ENCODE data around the gene SCIMP. TPM values are rescaled to one million over a fixed set of nuclear protein-coding genes. Genes with fewer than 3 reads are reported as not detected.
"Not testable (repeated sequence)": the region's sequence is repeated elsewhere in the genome, so short reads cannot be mapped to it uniquely, and the experiment has no call there.

Gene SCIMP
- total RNA-seq, 1 donor from 2014 or later = not detected

DNA sequence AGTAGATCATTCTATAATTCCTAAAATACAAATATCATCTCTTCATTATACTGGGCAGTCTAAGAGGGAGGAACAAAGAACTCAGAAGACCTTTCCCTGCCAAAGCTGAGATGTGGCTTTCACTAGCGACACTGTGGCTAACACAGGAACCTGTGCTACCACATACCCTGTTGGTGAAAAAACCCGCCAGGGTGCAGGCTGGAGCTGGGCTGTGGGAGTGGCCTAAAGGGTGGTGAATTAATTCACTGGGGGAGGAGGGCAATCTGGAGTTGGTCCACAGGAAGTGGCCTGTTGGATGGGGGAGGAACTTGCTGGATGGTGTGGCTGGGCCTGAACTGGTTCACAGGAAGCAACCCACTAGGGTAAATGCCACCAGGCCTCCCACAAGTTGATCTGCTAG, 50.4 kb downstream of the SCIMP start:
- DNase-seq (ENCODE audit: low read depth) = no peak

DNA sequence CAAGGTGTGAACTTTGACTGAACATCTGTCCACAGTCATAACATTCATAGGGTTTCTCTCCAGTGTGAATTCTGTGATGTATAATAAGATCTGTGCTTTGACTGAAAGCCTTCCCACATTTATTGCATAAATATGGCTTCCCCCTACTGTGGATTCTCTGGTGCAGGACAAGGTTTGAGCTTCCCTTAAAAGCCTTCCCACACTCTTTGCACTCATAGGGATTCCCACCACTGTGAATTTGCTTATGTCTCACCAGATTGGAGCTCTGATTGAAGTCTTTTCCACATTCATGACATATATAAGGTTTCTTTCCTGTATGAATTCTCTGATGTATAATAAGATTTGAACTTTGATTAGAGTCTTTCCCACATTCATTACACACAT, 51.3 kb downstream of the SCIMP start:
- DNase-seq (ENCODE audit: low read depth) = no peak

DNA sequence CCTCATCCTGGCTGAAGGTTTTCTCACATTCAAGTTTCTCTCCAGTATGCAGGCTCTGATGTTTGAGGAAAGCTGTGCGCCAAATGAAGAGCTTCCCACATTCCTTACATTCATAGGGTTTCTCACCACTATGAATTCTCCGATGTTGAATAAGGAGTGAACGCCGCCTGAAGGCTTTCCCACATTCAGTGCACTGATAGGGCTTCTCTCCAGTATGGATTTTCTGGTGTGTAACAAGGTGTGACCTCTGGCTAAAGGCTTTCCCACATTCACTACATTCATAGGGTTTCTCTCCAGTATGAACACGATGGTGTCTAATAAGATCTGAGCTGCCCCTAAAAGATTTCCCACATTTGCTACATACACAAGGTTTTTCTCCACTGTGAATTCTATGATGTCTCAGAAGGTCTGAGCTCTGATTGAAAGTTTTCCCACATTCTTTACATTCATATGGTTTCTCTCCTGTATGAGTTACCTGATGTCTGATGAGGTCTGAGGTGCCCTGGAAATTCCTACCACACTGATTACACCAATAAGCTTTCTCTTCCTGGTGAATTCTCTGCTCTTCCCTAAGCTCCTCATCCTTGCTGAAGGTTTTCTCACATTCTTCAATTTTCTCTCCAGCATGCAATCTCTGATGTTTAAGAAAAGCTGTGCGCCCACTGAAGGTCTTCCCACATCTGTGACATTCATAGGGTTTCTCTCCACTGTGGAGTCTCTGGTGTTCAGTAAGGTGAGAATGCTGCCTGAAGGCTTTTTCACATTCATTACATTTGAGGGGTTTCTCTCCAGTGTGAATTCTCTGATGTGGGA, 51.9 kb downstream of the SCIMP start:
- DNase-seq (ENCODE audit: low read depth) = no peak

DNA sequence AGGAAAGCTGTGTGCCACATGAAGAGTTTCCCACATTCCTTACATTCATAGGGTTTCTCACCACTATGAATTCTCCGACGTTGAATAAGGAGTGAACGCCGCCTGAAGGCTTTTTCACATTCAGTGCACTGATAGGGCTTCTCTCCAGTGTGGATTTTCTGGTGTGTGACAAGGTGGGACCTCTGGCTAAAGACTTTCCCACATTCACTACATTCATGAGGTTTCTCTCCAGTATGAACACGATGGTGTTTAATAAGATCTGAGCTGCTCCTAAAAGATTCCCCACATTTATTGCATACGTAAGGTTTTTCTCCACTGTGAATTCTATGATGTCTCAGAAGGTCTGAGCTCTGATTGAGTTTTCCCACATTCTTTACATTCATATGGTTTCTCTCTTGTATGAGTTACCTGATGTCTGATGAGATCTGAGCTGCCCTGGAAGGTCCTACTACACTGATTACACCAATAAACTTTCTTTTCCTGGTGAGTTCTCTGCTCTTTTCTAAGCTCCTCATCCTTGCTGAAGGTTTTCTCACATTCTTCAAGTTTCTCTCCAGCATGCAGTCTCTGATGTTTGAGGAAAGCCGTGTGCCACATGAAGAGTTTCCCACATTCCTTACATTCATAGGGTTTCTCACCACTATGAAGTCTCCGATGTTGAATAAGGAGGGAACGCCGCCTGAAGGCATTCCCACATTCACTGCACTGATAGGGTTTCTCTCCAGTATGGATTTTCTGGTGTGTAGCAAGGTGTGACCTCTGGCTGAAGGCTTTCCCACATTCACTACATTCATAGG, 53.0 kb downstream of the SCIMP start:
- no peak for DNase-seq (ENCODE audit: low read depth)

DNA sequence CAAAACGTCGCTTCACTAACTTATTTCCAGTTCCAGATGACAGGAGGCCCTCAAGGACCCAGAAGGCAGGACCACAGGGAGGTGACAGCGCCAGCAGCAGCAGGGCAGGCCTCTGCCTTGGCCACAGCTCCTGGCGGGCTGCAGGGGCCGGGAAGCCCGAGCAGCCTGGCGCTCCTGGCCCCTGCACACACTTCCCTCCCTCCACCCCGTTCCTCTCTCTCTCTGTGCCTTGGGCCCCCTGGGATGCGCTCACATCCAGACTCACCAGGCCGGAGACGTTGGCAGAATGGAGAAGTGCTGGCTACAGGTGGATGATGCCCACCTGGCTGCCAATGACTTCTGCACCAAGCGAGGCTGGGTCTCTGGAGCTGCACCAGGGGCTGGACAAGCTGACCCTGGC, 55.7 kb downstream of the SCIMP start:
- DNase-seq (ENCODE audit: low read depth) = no peak

DNA sequence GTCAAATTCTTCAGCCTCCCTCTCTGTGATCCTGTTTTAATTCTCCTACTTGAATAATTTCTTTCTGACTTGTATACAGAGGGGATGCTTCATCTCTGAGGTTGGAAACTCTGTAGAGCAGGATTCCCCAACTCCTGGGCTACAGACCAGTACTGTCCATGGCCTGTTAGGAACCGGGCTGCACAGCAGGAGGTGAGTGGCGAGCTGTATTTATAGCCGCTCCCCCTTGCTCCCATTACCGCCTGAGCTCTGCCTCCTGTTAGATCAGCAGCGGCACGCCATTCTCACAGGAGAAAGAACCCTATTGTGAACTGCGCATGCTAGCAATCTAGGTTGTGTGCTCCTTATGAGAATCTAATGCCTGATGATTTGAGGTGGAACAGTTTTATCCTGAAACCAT, 59.6 kb downstream of the SCIMP start:
- DNase-seq (ENCODE audit: low read depth) = not testable (repeated sequence)

DNA sequence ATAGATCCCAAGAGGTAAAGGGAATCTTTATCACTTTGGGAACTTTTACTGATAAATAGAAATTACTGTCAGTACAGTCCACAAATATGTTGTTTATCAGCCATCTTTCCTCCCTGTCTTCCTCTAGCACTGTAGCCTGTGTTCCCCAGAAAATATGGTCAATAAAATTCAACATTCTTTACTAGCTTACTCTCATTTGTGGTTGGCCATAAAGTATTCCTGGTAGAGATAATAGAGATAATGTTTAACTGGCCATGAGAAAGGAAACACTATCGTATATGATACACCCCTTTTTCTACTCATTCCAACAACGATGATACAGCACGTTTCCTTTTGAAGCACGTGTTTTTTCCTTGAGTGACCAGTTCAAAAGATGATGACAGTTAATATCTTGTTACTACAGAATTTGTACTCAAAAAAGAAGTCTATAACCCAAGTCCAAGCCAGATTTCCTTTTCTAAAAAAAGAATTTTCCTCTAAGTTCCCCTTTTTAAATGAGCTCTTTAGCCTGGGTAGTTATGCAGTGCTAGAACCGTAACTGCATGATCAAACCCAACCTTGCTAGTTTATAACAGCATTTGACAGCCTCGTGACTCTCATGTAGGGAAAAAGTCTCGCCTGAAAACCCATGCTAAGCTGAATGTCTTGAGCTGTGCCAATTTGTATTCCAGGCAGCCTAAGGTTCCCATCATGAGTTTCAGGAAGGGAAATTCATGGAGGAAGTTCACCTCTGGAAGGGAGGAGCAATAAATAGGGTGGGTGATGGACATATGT, 68.7 kb downstream of the SCIMP start:
- peak; percentile 18 for DNase-seq (ENCODE audit: low read depth)

DNA sequence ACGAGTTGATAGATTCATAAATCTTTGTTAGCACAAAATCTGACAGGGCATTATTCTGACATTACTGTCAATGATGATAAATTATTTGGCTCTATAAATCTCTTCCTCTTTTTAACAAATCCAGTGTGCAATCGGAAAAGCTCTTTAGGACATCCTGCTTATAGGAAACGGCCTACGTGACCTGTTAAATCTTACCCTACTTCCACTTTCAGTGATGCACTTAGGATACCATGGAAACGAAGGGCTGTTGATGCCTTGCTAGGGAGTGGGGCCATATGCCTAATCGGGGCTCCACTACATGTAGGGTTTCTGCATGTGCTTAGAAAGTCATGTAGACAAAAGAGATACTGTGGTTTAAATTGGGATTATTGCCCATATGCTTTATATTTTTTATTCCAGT, 70.2 kb downstream of the SCIMP start:
- DNase-seq (ENCODE audit: low read depth) = no peak

DNA sequence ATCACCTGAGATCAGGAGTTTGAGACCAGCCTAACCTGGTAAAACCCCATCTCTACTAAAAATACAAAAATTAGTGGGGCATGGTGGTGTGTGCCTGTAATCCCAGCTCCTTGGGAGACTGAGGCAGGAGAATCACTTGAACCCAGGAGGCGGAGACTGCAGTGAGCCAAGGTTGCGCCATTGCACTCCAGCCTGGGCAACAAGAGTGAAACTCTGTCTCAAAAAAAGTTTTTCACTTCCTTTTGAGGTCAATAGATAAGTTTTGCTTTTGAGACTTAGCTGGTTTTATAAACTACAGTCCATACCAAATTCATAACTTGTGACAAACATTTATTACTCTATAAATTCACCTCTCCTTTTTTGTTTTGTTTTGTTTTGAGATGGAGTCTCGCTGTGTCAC, 72.9 kb downstream of the SCIMP start:
- DNase-seq (ENCODE audit: low read depth) = not testable (repeated sequence)

DNA sequence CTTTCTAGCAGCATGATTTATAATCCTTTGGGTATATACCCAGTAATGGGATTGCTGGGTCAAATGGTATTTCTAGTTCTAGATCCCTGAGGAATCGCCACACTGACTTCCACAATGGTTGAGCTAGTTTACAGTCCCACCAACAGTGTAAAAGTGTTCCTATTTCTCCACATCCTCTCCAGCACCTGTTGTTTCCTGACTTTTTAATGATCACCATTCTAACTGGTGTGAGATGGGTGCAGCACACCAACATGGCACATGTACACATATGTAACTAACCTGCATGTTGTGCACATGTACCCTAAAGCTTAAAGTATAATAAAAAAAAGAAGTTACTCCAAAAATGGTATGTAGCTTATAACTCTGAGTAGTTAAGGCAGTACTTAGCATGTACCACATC, 74.0 kb downstream of the SCIMP start:
- not testable (repeated sequence) for DNase-seq (ENCODE audit: low read depth)

Other genes starting within 250 kb of the SCIMP start
- 0.87 and 37.9 TPM in 2 replicates for gene CAMTA2, start 247.2 kb downstream of the SCIMP start, total RNA-seq
- gene INCA1, start 237.3 kb downstream of the SCIMP start, total RNA-seq = 0.40 and 0.69 TPM in 2 replicates
- gene KIF1C, start 236.9 kb downstream of the SCIMP start, total RNA-seq = 116 and 142 TPM in 2 replicates
- 0.52 and 0.55 TPM in 2 replicates for gene SLC52A1, start 199.4 kb downstream of the SCIMP start, total RNA-seq
- 1.6 and 4.9 TPM in 2 replicates for gene ZFP3, start 156.4 kb downstream of the SCIMP start, total RNA-seq
- gene ZNF232, start 123.0 kb downstream of the SCIMP start, total RNA-seq = 8.8 and 10.4 TPM in 2 replicates
- 0.55 TPM in 1 of 2 replicates, not detected in the other for gene USP6, start 118.8 kb downstream of the SCIMP start, total RNA-seq
- gene ZNF594, start 43.0 kb downstream of the SCIMP start, total RNA-seq = 5.4 and 11.1 TPM in 2 replicates
- gene RABEP1, start 47.4 kb upstream of the SCIMP start, total RNA-seq = 39.8 and 77.1 TPM in 2 replicates
- gene NUP88, start 184.8 kb upstream of the SCIMP start, total RNA-seq = 81.6 and 161 TPM in 2 replicates
- gene RPAIN, start 185.3 kb upstream of the SCIMP start, total RNA-seq = 29.3 and 56.1 TPM in 2 replicates
- gene C1QBP, start 204.3 kb upstream of the SCIMP start, total RNA-seq = 190 and 289 TPM in 2 replicates
- 10.1 and 16.2 TPM in 2 replicates for gene DHX33, start 234.1 kb upstream of the SCIMP start, total RNA-seq